Colonic mucosa (tissue), 4 donors: Measurements from ENCODE around the gene PDPN. TPM values are rescaled to one million over a fixed set of nuclear protein-coding genes. Genes with fewer than 3 reads are reported as not detected.

Source experiments
- DNase-seq: peaks from one replicate; pipeline ENCODE4 v3.0.0-alpha.2; 2020
- H3K27ac ChIP-seq: fragments of 200-600 bp; one replicate; pipeline ENCODE4 v1.8.0; 2021
- H3K27me3 ChIP-seq: fragments of 200-600 bp; one replicate; pipeline ENCODE4 v1.8.0; 2021
- H3K36me3 ChIP-seq: fragments of 200-600 bp; one replicate; pipeline ENCODE4 v1.8.0; 2021
- H3K4me1 ChIP-seq: fragments of 200-600 bp; one replicate; pipeline ENCODE4 v1.8.0; 2021; ENCODE audit warnings: mild to moderate bottlenecking
- H3K4me3 ChIP-seq: fragments of 200-600 bp; one replicate; pipeline ENCODE4 v1.8.0; 2021
- H3K9ac ChIP-seq, 2 donors: one replicate each; pipeline ENCODE4 v1.7.0; 2013; ENCODE audit warnings: control low read depth in 2 of 2, low read depth in 2 of 2, low read length in 2 of 2
- H3K9me3 ChIP-seq: fragments of 200-600 bp; one replicate; pipeline ENCODE4 v1.8.0; 2021
- intact Hi-C: fragments of 100-400 bp; cut with DNase I; formaldehyde crosslinking; loops from one replicate; pipeline ENCODE4 v1.14.1; 2022
- total RNA-seq, 2 donors: library from RNA; stranded (reverse); fragmentation: NEBNext Ultra II Directional in 1 of 2; extraction: Animal tissue kit (Norgen Biotek cat#: 25700) in 1 of 2; gene quantifications; one replicate each; pipeline ENCODE4 v1.2.1, GENCODE V29; 2021
- TF ChIP-seq, protein P1 (sequence below): fragments of 200-600 bp; IDR thresholded peaks from one replicate; pipeline ENCODE4 v1.8.0; 2022; ENCODE audit warnings: antibody characterized with exemption, mild to moderate bottlenecking
- donor health status: healthy.
- donor health status: DM: no; HTN: no; CAD: no.
- donor health status: DM: no; HTN: no; CAD: no.

The PDPN gene
- total RNA-seq, 2 donors from 2014 or later: 2.7 to 6.1 TPM

DNA sequence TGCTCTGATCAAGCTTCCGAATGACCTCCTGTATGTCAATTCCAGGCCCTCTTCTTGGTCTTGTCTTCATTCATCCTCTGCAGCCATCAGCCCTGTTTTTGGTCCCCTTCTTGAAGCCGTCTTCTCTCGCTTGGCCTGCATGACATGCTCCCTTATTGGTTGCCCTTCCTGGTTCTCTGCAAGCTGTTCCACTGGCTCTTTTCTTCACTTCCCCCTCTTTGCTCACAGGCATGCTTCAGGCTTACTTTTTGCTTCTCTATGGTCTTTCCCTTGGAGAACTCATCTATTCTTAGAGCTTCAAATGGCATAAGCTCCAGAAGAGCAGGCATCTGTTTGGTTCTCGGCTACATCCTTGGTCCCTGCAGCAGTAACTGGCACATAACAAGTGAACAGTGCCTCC, 38.8 kb downstream of the PDPN start:
- intact Hi-C loops: no loop called here
- H3K27ac ChIP-seq: no peak overlapping the region
- H3K9me3 ChIP-seq: no peaks in the 10 kb centered on the region
- H3K4me3 ChIP-seq: no peak overlapping the region
- H3K9ac ChIP-seq: no peak overlapping the region
- no peaks in the 10 kb centered on the region for H3K27me3 ChIP-seq
- TF ChIP-seq, protein P1, sequence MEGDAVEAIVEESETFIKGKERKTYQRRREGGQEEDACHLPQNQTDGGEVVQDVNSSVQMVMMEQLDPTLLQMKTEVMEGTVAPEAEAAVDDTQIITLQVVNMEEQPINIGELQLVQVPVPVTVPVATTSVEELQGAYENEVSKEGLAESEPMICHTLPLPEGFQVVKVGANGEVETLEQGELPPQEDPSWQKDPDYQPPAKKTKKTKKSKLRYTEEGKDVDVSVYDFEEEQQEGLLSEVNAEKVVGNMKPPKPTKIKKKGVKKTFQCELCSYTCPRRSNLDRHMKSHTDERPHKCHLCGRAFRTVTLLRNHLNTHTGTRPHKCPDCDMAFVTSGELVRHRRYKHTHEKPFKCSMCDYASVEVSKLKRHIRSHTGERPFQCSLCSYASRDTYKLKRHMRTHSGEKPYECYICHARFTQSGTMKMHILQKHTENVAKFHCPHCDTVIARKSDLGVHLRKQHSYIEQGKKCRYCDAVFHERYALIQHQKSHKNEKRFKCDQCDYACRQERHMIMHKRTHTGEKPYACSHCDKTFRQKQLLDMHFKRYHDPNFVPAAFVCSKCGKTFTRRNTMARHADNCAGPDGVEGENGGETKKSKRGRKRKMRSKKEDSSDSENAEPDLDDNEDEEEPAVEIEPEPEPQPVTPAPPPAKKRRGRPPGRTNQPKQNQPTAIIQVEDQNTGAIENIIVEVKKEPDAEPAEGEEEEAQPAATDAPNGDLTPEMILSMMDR: no peak
- H3K4me1 ChIP-seq: no peaks in the 10 kb centered on the region
- no peaks in the 10 kb centered on the region for H3K36me3 ChIP-seq
- DNase-seq: no peak

DNA sequence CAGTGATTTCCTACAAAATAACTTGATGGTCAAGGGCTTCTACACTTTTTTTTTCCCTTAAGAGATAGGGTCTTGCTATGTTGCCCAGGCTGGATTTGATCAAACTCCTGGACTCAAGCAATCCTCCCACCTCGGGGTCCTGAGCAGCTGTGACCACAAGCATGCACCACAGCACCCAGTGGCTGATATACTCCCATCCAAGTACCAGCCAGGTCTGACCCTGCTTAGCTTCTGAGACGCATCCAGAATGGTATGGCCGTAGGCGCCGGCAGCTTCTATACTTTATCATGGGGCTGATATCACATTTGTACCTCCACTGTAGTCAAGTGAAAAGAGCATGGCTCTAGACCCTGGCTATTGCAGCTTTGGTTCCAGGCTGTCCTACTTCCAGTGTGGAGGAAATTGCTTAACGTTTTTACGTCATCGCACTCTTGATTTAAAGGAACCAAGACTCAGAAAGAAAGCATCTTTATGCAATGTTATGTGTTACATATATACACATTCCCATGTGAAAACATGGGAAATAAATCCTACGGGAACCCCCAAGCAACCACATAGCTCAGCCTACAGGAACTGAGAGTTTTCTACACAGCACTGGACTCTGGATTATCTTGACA, 39.5 kb downstream of the PDPN start:
- intact Hi-C loops: no loop called here
- no peaks in the 10 kb centered on the region for H3K27me3 ChIP-seq
- no peaks in the 10 kb centered on the region for H3K36me3 ChIP-seq
- H3K4me1 ChIP-seq: no peaks in the 10 kb centered on the region
- H3K9me3 ChIP-seq: no peaks in the 10 kb centered on the region
- TF ChIP-seq, protein P1: no peak
- DNase-seq: no peak
- H3K9ac ChIP-seq: no peak overlapping the region
- H3K27ac ChIP-seq: no peak overlapping the region
- no peak overlapping the region for H3K4me3 ChIP-seq

DNA sequence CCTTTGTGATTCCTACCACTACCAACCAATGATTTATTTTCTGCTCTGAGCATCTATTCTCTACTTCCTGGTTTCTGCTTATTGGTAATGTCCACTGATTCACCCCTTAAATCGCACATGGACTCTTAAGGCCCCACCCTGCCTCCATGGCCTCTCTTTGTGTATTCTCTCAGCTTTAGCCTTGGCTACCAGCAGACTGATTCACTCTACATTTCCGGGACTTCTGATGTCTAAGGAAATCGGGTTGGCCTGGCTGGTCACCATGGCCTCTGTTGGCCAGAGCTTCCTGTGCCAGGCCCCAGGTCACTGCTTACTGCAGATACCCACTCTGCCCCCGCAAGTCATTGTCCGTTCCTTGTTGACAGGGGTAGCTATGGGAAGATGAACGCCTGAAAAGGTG, 40.9 kb downstream of the PDPN start:
- Histone ChIP-seq H3K4me3 (no peak overlapping the region), H3K9me3 (no peaks in the 10 kb centered on the region), H3K9ac (no peak overlapping the region), H3K27me3 (no peaks in the 10 kb centered on the region), H3K4me1 (no peaks in the 10 kb centered on the region), H3K36me3 (no peaks in the 10 kb centered on the region), H3K27ac (no peak overlapping the region)
- intact Hi-C loops: no loop called here
- TF ChIP-seq, protein P1: no peak
- no peak for DNase-seq

DNA sequence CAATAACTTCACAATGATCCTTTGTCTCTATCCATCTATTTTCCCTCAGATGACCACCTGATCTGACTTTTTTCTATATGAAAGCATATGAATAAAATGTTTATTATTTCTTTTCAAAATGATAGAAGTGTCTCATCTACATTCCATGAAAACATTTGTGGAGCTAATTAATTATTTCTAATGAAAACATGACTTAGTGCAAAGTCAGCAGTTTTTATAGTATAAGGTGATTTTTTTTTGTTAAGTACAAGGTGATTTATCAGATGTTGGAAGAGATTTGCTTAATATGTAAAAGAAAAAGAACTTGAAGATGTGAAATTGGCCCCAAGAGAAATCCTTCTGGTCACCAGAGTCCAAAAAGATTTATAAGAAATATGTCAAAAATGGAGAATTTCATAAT, 43.5 kb downstream of the PDPN start:
- H3K36me3 ChIP-seq: no peaks in the 10 kb centered on the region
- intact Hi-C loops: no loop called here

DNA sequence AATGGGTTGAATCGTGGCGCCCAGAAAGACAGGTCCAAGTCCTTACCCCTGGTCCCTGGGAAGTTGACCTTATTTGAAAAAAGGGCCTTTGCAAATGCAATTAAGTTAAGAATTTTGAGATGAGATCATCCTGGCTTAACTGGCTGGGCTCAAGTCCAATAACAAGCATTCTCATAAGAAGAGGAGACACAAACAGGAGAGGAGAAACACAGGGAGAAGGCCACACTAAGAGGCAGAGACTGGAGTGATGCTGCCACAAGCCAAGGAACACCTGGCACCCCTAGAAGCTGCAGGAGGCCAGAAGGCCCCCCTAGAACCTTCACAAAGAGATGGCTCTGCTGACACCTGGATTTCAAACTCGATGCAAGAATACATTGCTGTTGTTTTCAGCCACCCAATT, 44.6 kb downstream of the PDPN start:
- intact Hi-C loops: no loop called here
- H3K27ac ChIP-seq: no peak overlapping the region

More for the DNA sequence above, 43.5 kb downstream of the PDPN start:
- H3K27me3 ChIP-seq: no peaks in the 10 kb centered on the region
- H3K4me1 ChIP-seq: no peaks in the 10 kb centered on the region
- no peaks in the 10 kb centered on the region for H3K9me3 ChIP-seq
- H3K9ac ChIP-seq: no peak overlapping the region
- H3K4me3 ChIP-seq: no peak overlapping the region
- H3K27ac ChIP-seq: no peak overlapping the region
- TF ChIP-seq, protein P1: no peak
- no peak for DNase-seq

More for the DNA sequence above, 44.6 kb downstream of the PDPN start:
- H3K9ac ChIP-seq: no peak overlapping the region
- H3K4me1 ChIP-seq: no peaks in the 10 kb centered on the region
- H3K9me3 ChIP-seq: no peaks in the 10 kb centered on the region
- H3K4me3 ChIP-seq: no peak overlapping the region
- H3K36me3 ChIP-seq: no peaks in the 10 kb centered on the region
- DNase-seq: no peak
- TF ChIP-seq, protein P1: no peak
- no peaks in the 10 kb centered on the region for H3K27me3 ChIP-seq
